ENCODE measurements around the gene GAL3ST1. TPM values are rescaled to one million over a fixed set of nuclear protein-coding genes. Genes with fewer than 3 reads are reported as not detected.

The GAL3ST1 gene, protein sequence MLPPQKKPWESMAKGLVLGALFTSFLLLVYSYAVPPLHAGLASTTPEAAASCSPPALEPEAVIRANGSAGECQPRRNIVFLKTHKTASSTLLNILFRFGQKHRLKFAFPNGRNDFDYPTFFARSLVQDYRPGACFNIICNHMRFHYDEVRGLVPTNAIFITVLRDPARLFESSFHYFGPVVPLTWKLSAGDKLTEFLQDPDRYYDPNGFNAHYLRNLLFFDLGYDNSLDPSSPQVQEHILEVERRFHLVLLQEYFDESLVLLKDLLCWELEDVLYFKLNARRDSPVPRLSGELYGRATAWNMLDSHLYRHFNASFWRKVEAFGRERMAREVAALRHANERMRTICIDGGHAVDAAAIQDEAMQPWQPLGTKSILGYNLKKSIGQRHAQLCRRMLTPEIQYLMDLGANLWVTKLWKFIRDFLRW
- 7.0 to 11.8 TPM (median 11.1 TPM) in 5 replicates for total RNA-seq (2022; extraction: Qiagen RNA extraction)

DNA sequence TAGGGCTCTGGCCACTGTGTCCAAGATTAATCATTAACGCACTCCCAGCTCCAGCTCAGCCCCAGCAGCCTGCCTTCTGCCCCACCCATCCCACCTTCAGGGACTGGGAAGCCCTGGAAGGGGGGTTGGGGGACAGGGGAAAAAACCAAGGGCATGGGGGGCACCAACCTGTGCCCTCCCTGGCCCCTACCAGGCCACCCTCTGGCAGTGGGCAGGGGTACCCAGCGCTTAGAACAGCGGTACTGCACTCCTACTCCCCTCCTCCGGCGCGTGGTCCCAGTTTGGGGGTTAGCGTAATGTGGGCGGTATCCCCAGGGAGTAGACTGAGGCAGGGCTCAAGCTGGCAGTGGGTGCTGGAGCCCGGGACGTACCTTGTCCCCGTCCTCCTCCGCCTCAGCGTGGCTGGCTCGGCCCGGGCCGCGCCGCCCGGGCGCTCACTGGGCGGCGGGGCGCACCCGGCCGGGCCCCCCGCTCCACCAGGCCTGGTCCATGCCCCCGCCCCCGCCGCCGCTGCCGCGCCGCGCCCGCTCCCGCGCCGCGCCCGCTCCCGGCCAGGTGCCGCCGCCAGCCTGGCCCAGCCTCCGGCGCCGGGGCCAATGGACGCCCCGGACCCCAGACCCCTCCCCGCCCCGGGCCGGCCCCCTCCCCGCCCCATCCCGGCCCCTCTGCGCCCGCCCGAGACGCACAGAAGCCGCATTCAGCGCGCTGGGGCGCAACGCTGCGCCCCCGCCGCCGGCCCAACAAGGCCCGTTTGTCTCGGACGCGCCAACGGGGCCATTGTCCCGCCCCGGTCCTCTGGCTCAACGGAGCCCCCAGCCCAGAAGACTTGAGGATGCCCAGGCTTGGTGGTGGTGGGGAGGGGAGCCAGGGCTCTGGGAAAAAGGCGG lies at the start of gene GAL3ST1:
TSS of gene GAL3ST1 (minus strand) at position 571 of the 887 bp plus-strand sequence. CDS start 17,273 bp downstream, outside the sequence.

DNA sequence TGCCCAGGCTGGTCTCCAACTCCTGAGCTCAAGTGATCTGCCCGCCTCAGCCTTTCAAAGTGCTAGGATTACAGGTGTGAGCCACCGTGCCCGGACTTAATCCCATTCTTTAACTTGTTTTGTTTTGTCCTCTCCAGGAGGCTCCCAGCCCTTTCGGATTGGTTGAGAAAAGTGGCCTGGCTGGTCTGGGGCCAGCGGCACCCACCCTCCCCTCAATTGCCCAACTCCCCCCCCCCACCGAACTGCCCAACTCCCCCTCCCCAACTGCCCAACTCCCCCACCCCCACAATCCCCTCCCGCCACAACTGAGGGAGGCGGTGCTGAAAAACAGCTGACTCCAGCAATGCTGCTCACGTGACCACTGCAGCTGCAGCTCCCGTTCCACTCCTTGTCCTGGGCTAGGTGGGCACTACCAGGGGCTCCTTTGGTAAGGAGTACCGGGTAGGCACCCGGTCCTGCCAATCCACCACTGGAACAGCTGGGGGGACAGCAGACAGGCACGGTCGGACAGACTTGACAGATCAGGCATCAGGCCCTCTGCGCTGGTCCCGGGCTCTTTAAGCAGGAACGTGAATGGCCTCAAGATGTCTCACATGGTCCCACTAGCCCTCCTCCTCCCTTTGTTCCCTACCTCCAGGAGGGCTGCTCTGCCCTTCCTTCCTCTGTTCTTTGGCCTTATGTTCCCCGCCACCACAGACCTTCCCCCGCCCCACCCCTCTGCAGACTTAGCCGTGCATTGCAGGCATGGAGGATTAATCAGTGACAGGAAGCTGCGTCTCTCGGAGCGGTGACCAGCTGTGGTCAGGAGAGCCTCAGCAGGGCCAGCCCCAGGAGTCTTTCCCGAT lies 32.2 kb upstream of the GAL3ST1 start, which contains the start of gene TCN2:
TSS of gene TCN2 (plus strand) at position 720 of the 845 bp plus-strand sequence. CDS start 158 bp downstream, outside the sequence.

DNA sequence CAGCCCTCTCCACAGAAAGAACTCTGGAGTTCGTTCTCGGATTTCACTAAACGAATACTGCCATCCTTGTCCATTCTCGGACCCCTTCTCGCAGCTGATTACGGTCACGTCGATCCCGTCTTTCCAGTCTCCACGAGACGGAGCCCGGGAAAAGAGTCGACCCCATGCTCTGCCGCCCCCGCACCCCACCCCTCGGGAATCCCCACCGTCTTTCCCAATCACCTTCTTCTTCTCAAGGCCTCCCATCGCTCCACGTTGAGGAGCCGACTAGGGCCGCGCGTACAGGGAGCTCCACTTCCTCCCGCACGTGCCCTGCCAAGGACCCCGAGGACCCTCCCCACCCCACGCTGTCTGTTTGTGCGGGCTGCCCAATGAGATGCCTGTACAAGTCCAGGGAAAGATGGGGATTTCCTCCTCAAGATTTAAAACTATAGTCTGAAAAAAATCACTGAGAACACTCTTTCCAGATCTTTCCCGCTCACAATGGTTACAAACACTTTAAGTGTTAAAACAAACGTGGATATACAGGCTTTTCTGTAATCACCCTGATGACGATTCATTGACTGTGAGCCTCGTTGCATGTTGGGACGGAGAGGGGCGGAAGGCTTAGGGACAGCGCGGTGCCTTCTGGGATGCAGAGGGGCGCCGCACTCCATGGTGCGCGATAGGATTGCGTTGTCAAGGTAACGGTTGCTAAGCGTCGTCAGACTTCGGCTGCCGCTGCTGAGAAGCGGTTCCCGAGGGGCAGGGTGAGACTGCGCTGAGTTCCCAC lies 17.3 kb upstream of the GAL3ST1 start, which contains the start of gene PES1:
TSS of gene PES1 (minus strand) at position 323 of the 772 bp plus-strand sequence. CDS start at position 246, 77 bp downstream.

DNA sequence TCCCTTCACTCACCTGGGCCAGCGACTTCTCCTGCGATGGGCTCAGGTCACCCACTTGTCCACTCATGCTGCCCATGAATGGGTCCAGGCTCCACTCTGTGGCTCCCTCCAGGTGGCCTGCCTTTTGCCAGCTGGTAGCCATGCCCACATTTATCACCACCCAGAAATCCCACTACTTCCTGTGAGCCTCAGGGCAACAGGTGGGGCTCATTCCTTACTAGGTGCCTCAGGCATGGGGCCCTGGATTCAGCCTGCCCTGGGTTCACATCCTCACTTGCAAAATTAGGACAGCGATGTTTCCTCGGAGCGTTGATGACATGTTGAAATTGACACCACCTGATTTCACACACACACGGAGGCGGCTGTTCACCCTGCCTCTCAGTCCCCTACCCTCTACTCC lies 27.8 kb downstream of the GAL3ST1 start, which contains the start of gene SEC14L6:
TSS of gene SEC14L6 (minus strand) at position 126 of the 400 bp plus-strand sequence. CDS start at position 67, 59 bp downstream.

Other genes starting within 250 kb of the GAL3ST1 start
- gene TBC1D10A, start 247.7 kb downstream of the GAL3ST1 start, total RNA-seq (2022; extraction: Qiagen RNA extraction) = 7.5 to 9.6 TPM (median 9.1 TPM) in 5 replicates
- gene SF3A1, start 217.8 kb downstream of the GAL3ST1 start, total RNA-seq (2022; extraction: Qiagen RNA extraction) = 34.0 to 87.7 TPM (median 73.4 TPM) in 5 replicates
- 1.3 to 3.2 TPM (median 2.6 TPM) in 5 replicates for gene CCDC157, start 217.7 kb downstream of the GAL3ST1 start, total RNA-seq (2022; extraction: Qiagen RNA extraction)
- gene RNF215, start 187.3 kb downstream of the GAL3ST1 start, total RNA-seq (2022; extraction: Qiagen RNA extraction) = 14.1 to 23.5 TPM (median 19.4 TPM) in 5 replicates
- 71.4 to 112 TPM (median 96.7 TPM) in 5 replicates for gene SEC14L2, start 177.6 kb downstream of the GAL3ST1 start, total RNA-seq (2022; extraction: Qiagen RNA extraction)
- gene MTFP1, start 148.9 kb downstream of the GAL3ST1 start, total RNA-seq (2022; extraction: Qiagen RNA extraction) = 59.8 to 67.8 TPM (median 63.6 TPM) in 5 replicates
- gene SEC14L3, start 102.6 kb downstream of the GAL3ST1 start, total RNA-seq (2022; extraction: Qiagen RNA extraction) = not detected in 5 replicates
- gene SEC14L4, start 69.0 kb downstream of the GAL3ST1 start, total RNA-seq (2022; extraction: Qiagen RNA extraction) = 3.7 to 6.7 TPM (median 5.5 TPM) in 5 replicates
- gene SEC14L6, start 27.9 kb downstream of the GAL3ST1 start, total RNA-seq (2022; extraction: Qiagen RNA extraction) = not detected in 5 replicates
- 107 to 121 TPM (median 111 TPM) in 5 replicates for gene PES1, start 17.2 kb upstream of the GAL3ST1 start, total RNA-seq (2022; extraction: Qiagen RNA extraction)
- 4.6 to 5.6 TPM (median 5.0 TPM) in 5 replicates for gene TCN2, start 32.5 kb upstream of the GAL3ST1 start, total RNA-seq (2022; extraction: Qiagen RNA extraction)
- gene SLC35E4, start 61.1 kb upstream of the GAL3ST1 start, total RNA-seq (2022; extraction: Qiagen RNA extraction) = 4.7 to 6.7 TPM (median 5.8 TPM) in 5 replicates
- 4.1 to 6.8 TPM (median 5.2 TPM) in 5 replicates for gene DUSP18, start 93.2 kb upstream of the GAL3ST1 start, total RNA-seq (2022; extraction: Qiagen RNA extraction)
- gene OSBP2, start 120.2 kb upstream of the GAL3ST1 start, total RNA-seq (2022; extraction: Qiagen RNA extraction) = 8.2 to 11.8 TPM (median 11.1 TPM) in 5 replicates

All from A549 treated with dexamethasone at 1 μM for 4 hours (cell line).